Epithelial cell of esophagus (primary cell): ENCODE data around the gene SIRT1.
"Not testable (repeated sequence)": the region's sequence is repeated elsewhere in the genome, so short reads cannot be mapped to it uniquely, and the experiment has no call there.

Source experiments
- DNase-seq: peaks from one replicate; pipeline ENCODE4 v3.0.0; 2010; ENCODE audit warnings: low read depth
- H3K4me3 ChIP-seq: 2 replicates; pipeline ENCODE4 v1.5.1; 2011; ENCODE audit warnings: mild to moderate bottlenecking, low read length, control low read depth
- CTCF ChIP-seq: IDR thresholded peaks from 2 replicates; pipeline ENCODE4 v1.5.1; 2011; ENCODE audit warnings: low read depth, mild to moderate bottlenecking, low read length, control low read depth, inconsistent platforms; ENCODE audit not compliant: insufficient read depth; ENCODE audit errors: missing control alignments

The SIRT1 gene

DNA sequence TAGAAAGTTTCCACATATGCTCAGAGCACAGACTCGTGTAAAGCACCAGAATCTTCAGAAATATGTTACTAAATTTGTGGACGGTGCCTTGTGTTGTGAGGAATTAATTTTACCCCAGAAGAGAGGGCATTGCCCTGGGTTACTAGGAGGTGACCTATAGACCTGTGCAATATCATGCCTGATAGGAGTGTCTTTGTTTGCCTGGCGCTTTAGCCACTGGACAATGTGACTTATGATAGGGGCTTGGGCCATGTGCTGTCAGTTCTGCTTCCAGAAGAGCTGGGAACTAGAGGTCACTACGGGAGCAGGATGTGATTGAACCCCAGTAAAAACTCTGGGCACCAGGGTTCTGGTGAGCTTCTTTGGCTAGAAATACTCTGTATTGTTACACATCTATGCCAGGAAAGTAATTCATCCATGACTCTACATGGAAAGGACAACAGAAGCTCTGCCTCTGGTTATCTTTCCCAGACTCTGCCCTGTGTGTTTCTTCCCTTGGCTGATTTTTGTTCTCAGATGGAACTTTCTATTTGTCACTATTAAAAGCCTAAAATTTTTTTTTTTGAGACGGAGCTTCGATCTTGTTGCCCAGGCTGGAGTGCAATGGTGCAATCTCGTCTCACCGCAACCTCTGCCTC lies 75.5 kb downstream of the SIRT1 start:
- DNase-seq, result no peak
- no peak overlapping the region for H3K4me3 ChIP-seq
- no peak for TF ChIP-seq CTCF

- no peak overlapping the region for H3K4me3 ChIP-seq
- DNase-seq, result no peak
- no peak for TF ChIP-seq CTCF
These were observed 81.0 kb downstream of the SIRT1 start for GRCh38 chr10:67965456-67965855.

GRCh38 chr10:67966035-67966434 lies 81.6 kb downstream of the SIRT1 start:
- H3K4me3 ChIP-seq, result not testable (repeated sequence)
- peak; percentile 73 for DNase-seq
